Measurements from ENCODE around the gene ESPN.
"Not testable (repeated sequence)": the region's sequence is repeated elsewhere in the genome, so short reads cannot be mapped to it uniquely, and the experiment has no call there.

ESPN gene

DNA sequence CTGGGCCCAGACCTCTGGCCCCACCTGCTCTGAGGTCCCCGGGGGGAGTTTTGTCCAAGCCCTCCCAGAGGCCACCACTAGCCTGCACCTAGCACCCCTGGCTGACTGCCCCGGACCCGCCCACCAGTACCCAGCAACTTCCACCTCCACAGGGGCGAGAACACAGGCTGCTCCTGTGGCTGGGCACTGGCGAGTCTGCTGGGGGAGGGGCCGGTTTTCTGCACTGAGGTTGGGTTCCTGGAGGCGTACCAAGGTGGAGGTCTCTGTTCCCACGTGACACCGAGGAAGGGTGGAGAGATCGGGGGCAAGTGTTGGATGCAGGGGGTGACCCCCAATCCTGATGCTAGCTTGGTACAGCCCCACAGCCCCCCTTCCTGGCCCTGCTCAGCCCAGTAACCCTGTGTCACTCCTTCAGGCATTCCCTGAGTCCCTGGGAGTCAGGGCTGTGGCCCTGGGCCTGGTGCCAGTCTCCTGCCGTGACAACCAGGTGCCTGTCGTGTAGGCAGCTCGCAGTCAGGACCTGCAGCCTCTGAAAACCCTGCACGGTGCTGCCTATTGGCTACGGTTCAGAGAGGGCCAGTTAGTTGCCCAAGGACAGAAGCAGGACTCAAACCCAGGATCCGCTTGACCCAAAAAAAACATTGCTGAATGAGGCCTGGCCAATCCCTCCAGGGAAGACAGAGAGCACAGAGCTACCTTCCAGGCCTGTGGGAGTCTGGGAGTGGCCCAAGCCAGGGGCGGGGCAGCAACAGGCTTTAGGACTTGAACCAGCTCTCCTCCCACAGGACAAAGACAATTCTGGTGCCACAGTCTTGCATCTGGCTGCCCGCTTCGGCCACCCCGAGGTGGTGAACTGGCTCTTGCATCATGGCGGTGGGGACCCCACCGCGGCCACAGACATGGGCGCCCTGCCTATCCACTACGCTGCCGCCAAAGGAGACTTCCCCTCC lies 3.1 kb downstream of the ESPN start:
- no peak for DNase-seq (ENCODE audit: low read depth)

DNA sequence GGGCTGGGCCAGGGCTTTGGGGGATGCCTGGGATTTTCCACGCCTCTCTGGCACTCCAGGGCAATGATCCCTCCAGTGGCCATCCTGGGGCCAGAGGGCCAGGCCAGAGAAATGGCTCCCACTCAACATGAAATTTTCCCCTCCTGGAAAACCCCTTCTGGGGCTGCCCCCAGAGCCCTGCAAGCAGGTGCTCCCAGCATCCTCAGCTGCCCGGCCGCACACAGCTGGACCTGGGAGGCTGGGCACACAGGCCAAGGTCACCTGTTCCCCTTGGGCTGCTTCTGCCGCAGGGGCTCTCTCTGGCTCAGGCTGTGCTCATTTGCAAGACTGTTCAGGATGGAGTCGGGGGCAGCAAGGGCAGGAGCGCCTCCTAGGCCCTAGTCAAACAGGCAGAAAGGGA lies 3.9 kb downstream of the ESPN start:
- DNase-seq (ENCODE audit: low read depth), result not testable (repeated sequence)

DNA sequence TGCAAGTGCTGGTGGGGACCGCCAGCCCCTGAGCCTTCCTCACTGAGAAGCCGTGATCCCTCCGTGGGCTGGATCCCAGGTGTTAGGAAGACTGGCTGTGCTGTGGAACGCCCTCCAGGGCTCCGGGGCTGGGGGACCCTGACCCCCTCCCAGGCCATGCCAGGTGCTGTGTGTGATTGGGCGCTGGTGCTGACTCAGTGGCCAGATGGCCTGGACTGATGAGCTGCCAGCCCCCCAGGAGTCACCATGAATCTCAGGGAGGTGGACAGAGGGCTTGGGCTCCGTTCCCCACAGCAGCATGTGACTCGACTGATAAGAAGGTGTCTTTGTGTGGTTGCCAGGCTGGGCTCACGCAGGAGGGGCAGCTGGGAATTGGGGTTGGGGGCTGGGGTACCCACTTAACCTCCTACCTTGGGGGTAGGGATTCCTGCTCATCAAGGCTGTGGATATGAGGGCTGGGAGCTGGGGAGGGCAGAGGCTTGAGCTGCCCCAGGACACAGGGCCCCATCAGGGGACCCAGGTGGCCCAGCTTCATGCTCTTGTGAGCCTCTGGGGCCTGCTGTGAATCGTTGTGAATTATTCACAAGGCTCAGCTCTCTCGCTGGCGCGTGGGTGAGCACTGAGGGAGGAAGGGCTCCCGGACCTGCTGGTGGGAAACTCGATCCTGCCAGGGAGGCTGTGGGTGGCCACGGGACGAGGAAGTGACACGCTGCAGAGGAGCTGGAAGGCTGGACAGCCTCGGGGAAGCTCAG lies 5.3 kb downstream of the ESPN start:
- DNase-seq (ENCODE audit: low read depth), result not testable (repeated sequence)

DNA sequence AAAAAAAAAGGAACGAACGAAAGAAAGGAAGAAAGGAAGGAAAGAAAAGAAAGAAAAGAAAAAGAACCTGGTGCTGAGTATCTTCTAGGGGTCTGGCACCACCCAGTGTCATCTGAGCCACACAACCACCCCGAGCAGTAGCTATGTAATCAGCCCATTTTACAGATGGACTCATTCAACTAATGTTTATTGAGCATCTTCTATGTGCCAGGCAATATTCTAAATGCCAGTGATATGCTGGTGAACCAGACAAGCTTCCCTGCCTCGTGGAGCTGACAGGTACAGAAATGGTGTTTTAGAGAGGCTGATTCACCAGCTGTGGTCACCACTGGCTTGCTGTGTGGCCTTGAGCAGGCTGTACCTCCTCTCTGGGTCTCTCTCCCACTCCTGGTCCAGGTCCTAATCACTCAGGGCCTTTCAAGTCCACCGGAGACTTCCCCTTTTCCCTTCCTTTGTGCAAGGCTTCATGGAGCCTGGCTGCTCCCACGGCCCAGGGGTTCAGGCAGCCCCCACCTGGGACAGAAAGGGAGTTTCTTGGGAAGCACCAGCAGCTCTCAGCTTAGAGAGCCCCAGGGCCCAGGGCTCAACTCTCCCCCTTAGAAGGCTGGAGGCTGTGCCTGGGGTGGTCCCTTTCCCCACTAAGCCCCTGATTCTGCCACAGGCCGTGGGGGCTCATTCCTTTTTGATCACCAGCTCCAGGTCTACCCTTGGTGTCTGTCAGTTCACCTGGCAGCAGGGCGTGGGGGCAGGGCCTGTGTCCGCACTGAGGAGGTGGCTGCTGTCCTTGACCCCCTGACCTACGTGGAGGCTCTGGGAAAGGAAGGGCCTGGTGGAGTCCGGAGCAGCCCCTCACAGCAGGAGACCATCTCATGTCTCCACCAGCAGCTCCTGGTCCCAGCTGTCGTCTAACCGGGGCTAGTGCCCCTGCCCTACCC lies 7.3 kb downstream of the ESPN start:
- not testable (repeated sequence) for DNase-seq (ENCODE audit: low read depth)

DNA sequence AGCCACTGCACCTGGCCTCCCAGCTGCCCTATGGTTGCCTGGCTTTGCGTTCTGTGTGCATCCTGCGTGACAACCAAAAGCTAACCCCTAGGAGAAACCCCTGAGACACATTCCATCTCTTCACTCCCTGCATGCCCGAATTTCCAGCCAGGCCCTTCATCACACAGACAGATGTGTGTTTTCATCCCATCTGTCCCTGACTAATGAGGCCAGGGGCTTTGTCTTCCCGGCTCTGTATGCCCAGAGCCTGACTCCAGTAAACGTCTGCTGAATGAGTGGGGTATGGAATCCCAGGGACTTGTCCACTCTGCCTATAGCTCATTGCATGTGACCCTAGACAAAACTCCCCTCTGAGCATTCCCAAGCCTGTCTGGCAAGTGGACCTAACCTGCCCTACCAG lies 9.6 kb downstream of the ESPN start:
- no peak for DNase-seq (ENCODE audit: low read depth)

DNA sequence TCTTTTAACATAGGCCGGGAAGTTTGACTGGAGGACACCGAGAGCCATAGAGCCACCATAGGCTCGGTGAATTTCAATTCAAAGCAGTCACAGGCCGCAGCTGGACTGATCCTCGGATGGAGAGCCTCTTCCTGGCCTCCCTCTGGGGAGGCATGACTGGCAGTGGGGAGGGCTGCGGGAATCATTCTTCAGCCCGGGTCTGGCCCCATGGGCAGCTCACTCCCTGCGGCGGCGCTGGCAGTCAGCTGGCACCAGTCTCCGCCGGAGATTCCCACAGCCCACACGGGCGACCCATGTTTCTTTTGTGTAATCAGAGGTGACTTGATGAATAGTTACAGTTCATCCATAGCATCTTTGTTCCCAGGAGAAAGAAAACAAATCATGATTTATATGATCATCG lies 10.6 kb downstream of the ESPN start:
- DNase-seq (ENCODE audit: low read depth), result no peak

DNA sequence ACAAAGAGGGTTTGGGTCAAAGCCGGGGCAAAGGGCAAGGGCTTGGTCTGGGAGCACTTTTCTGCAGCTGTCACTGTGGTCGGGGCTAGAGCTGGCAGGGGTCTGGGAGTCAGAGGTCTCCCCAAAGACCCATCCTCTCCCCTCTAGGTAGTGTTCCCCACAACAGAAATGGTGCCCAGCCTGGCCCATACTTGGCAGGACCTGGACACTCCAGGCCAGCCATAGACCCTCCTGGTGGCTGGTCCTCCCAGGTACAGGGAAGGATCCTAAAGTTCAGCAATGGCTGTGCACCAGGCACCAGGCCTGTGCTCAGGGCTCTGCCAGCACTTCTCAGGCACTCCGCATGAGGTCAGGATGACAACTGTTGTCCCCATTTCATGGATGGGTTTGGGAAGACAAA lies 11.0 kb downstream of the ESPN start:
- DNase-seq (ENCODE audit: low read depth), result no peak

DNA sequence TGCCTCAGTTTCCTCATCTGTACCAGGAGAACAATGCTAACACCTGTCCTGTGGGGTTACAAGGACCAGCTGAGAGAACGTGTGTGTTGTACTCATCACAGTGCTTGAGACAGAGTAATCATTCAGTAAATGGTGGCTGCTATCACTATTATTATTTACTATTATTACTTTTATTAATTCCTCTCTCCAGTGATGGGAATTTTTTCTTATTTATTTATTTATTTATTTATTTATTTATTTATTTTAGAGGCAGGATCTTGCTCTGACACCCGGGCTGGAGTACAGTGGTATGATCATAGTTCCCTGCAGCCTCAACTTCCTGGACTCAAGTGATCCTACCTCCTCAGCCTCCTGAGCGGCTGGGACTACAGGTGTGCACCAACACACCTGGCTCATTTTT lies 11.7 kb downstream of the ESPN start:
- DNase-seq (ENCODE audit: low read depth), result not testable (repeated sequence)

DNA sequence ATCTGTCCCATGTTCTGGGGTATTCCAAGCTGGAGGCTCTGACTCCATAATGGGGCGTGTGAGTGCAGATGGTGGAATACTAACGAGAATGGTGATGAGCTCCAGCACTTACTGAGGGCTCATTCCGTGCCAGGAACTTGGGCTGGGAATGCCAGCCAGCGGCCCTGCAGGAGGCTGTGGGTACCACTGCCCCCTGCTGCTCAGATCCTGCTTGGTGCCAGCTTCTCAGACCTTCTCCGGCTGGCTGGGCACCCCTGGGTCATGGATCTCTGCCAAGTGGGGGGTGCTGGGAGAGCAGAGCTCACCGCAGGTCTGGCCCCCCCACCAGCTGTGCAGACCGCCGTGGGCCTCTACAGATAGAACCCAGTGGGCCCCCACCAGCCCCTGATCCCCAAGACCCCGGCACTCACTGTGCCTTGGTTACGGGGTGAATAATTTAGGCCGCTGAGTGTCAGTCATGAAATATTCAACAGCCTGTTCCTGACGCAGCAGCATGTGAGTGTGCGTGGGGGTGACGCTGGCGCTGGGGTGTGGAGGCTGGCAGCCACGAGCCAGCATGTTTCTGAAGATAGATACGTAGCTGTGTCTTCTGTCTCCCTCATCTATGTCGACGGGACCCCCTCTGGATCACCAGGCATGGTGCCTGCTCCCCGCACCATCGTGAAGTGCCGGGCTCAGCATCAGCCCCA lies 12.6 kb downstream of the ESPN start:
- DNase-seq (ENCODE audit: low read depth), result not testable (repeated sequence)

DNA sequence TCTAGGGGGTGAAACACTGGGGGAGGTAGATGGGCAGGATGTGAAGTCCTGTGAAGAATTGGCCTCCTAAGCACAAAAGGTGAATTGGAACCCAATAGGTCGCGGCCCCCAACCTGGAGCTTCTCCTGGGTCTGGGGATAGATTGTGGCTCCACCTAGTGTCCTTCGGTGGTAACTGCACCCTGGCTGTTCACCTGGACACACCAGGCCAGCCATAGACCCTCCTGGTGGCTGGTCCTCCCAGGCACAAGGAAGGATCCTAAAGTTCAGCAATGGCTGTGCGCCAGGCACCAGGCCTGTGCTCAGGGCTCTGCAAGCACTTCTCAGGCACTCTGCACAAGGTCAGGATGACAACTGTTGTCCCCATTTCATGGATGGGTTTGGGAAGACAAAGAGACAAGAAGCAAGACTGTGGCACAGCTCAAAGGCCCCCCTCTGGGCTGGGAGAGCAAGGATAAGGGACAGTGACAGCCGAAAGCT lies 13.5 kb downstream of the ESPN start:
- peak; percentile 64 for DNase-seq (ENCODE audit: low read depth)

DNA sequence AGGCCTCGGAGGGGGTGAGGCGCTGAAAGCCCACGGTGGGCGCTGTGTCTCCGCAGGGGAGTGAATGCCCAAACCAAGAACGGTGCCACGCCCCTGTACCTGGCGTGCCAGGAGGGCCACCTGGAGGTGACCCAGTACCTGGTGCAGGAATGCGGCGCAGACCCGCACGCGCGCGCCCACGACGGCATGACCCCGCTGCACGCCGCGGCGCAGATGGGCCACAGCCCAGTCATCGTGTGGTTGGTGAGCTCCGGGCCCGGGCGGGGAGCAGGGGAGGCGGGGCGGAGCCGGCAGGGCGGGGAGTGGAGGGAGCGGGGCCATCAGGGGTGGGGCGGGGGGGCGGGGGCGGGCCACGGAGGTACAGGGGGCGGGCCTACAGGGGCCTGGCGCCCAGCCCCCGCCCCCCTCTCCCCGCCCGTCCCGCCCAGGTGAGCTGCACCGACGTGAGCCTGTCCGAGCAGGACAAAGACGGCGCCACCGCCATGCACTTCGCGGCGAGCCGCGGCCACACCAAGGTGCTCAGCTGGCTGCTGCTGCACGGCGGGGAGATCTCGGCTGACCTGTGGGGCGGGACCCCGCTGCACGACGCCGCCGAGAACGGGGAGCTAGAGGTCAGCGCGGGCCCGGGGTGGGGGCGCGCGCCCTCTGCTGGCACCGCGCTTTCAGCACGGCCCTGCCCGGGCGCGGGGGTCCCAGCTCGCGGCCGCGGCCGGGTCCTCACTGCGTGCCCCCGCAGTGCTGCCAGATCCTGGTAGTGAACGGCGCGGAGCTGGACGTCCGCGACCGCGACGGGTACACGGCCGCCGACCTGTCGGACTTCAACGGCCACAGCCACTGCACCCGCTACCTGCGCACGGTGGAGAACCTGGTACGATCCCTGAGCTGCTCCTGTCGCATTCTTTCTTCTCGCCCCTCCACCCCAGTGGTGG lies 15.9 kb downstream of the ESPN start:
- peak; percentile 64 for DNase-seq (ENCODE audit: low read depth)

DNA sequence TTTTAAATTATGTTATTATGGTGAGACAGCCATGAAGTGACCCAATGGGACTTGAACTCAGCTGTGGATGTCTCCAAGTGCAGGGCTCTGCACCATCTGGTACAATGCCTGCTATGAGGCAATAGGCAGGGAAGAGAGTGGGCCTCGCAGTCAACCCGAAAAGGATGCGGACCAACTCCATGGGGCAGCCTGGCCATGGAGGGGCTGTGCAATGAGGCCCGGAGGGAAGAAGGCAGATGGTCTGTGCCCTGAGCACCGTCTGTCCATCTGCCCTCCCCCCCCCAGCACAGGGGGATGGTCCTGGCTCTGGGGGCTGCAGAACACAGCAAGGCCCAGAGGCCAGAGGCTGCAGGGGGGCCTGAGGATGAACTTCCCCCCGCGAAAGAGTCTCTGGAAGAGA lies 17.0 kb downstream of the ESPN start:
- DNase-seq (ENCODE audit: low read depth), result no peak

DNA sequence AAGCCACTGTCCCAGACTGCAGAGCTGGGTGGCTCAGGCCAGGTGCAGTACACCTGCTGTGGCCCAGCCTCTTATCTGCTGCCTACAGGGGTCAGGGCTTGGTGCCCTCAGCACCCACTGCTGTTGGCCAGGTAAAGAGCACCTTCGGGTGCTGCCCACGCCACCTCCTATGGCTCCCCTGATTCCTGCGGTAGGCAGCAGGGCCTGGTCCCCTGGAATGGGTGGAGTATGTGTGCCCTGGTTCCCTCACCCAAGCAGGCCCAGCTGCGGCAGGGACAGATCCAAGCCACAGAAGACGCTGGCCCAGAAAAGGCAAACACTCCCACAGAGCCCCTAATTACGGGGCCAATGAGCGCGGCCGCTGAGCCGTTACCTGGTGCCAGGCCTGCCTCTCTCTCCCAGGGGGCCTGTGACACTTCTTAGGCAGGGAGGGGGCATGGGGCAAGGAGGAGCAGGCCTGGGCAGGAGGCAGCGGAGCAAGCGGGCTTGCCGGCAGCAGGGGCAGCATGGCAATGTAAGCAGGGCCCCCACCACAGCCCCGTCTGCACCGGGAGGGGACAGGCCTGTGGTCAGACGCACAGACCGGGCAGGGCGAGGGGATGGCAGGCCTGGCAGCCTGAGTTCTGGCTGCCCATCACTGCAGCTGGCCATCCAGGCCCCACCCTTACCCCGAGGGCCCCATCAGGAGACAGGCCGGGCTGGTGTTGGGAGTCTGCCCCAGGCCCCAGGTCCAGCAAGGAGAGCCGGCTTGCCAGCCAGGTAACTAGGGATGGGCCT lies 19.0 kb downstream of the ESPN start:
- DNase-seq (ENCODE audit: low read depth), result no peak

DNA sequence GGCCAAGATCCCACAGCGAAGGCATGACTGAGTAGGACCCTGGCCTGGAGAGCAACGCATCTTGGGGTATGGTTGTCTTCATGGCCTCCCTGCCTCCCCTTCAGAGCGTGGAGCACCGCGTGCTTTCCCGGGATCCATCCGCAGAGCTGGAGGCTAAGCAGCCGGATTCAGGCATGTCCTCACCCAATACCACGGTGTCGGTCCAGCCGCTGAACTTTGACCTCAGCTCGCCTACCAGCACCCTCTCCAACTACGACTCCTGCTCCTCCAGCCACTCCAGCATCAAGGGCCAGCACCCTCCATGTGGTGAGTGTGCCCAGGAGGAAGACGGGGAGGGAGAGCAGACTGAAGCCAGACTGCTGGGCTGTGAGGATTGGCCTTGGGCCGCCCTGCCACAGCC lies 19.8 kb downstream of the ESPN start:
- no peak for DNase-seq (ENCODE audit: low read depth)

DNA sequence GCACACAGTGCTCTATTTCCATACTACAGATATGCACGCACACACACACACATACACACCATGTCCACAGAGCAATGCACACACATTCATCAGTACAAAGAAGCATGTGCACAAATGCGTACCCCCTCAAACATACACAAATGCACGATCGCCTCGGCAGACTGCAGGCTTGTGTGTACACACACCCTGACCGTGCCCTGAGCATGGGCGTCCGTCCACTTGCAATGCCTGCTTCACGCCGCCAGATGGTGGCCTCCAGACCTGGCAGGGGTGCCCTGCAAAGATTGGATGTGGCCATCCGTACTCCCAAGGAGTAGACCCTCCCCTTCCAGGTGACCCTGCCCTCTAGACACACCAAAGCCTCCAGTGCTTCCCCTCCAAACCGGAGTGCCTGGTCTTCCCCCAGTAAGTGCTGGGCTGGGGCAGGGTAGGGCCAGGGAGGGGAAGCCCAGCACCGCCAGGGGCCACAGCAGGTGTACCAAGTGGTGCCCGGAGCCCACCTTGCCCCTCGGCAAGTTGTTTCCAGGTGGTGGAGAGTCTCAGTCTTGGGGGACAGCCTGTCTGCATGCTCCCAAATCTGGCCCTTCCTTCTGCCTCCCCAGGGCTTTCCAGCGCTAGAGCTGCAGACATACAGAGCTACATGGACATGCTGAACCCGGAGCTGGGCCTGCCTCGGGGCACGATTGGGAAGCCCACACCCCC lies 20.6 kb downstream of the ESPN start:
- DNase-seq (ENCODE audit: low read depth), result peak; percentile 63

DNA sequence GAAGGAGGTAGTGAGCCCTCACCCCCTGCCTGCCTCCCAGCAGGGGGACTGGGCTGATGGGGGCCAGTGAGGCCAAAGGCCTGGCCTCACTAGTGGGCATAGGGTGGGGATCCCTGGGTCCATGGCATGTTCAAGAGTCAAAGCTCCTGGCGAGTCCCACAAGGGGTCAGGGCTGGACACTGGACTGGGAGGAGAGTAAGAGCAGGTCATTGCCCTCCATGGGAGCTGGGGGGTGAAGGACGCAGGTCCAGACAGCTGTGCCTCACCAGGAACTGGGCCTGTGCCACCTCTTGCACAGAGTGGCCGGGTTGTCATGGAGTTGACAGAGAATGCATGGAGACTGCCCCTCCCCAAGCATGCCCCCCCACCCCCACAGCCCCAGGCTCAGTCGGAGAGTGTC lies 21.4 kb downstream of the ESPN start:
- DNase-seq (ENCODE audit: low read depth), result not testable (repeated sequence)

DNA sequence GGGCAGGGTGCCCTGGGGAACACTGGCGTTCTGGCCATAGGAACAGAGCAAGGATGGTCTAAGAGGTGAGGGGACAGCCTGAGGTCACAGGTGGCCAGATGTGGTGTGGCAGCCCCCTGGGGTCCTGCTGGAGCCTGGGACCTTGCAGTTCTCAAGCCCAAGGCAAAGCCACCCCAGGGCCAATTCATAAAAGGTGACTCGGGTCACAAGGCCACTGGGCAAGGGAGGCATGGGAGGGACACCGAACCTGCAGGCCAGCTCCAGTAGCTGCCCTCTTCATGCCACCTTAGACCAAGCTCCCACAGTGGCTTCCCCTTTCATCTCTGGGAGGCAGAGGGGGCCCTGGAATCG lies 22.1 kb downstream of the ESPN start:
- no peak for DNase-seq (ENCODE audit: low read depth)

DNA sequence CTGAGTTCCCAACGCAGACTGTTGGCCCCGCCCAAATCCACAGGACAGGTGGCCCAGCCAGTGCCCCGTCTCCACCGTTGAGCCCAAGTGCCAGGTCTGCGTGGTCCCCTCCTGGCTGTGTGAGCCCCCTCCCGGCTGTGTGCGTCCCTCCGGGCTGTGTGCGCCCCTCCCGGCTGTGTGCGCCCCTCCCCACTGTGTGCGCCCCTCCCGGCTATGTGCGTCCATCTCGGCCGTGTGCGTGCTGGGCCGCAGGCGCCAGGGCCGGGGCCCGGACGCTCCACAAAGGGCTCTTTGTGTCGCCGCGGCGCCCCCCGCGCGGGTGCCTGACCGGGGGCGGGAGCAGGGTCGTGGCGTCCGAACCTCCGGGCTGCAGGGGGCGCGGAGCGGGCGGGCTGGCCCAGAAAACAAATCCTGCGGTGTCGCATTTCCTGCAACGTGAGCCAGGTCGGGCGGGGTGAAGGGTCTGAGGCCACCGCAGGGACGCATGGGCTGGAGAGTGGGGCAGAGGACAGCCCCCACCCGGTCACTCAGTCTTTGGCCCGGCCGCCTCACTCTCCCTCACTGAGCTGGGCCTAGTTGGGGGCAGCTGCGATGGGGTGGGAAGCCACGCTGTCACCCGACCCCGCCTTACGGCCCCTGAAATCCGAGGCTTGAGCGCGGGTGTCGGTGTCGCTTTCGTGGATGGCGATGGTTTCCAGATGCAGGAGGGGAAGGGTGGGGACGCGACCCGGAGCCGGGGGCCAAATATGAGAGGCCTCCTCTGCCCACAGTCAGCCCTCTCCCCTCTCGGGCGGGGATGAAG lies 22.6 kb downstream of the ESPN start:
- no peak for DNase-seq (ENCODE audit: low read depth)

Data from ELR (cell line).